Endothelial cell (in vitro differentiated cells): ENCODE data around the gene AKR7A3. TPM values are rescaled to one million over a fixed set of nuclear protein-coding genes. Genes with fewer than 3 reads are reported as not detected.
A peak's percentile ranks its signal among the peaks of the same experiment; 100 is the strongest.

Experiments
- DNase-seq: peaks from one replicate; pipeline ENCODE4 v3.0.0; 2021; ENCODE audit warnings: low spot score
- H3K27ac Mint-ChIP-seq: one replicate; pipeline ENCODE4 v1.8.0; 2021; ENCODE audit warnings: mixed read lengths, inconsistent platforms; ENCODE audit not compliant: unreplicated experiment
- H3K27me3 Mint-ChIP-seq: one replicate; pipeline ENCODE4 v1.8.0; 2021; ENCODE audit warnings: mild to moderate bottlenecking, moderate library complexity, mixed read lengths, inconsistent platforms; ENCODE audit not compliant: unreplicated experiment
- H3K36me3 Mint-ChIP-seq: one replicate; pipeline ENCODE4 v1.8.0; 2021; ENCODE audit warnings: mild to moderate bottlenecking, low read depth, mixed read lengths, inconsistent platforms; ENCODE audit not compliant: unreplicated experiment
- H3K4me1 Mint-ChIP-seq: one replicate; pipeline ENCODE4 v1.8.0; 2021; ENCODE audit warnings: mild to moderate bottlenecking, mixed read lengths, inconsistent platforms; ENCODE audit not compliant: unreplicated experiment
- H3K4me3 Mint-ChIP-seq: one replicate; pipeline ENCODE4 v1.8.0; 2021; ENCODE audit warnings: mild to moderate bottlenecking, mixed read lengths, inconsistent platforms; ENCODE audit not compliant: unreplicated experiment
- H3K9me3 Mint-ChIP-seq: one replicate; pipeline ENCODE4 v1.8.0; 2021; ENCODE audit warnings: mixed read lengths, inconsistent platforms; ENCODE audit not compliant: unreplicated experiment
- CTCF ChIP-seq: fragments of 200-600 bp; sonication (generic); IDR thresholded peaks from one replicate; pipeline ENCODE4 v1.5.0; 2021; ENCODE audit warnings: antibody characterized with exemption; ENCODE audit not compliant: unreplicated experiment
- total RNA-seq: library from RNA; stranded (reverse); fragmentation: NEBNext Ultra II Directional; extraction: Animal tissue kit (Norgen Biotek cat#: 25700); gene quantifications from one replicate; pipeline ENCODE4 v1.2.1, GENCODE V29; 2021; ENCODE audit not compliant: unreplicated experiment

Gene AKR7A3
- total RNA-seq, 1 donor from 2014 or later: 1.1 TPM

- no peak overlapping the region for H3K4me3 Mint-ChIP-seq
- no peak overlapping the region for H3K27ac Mint-ChIP-seq
- H3K4me1 Mint-ChIP-seq: no peaks in the 10 kb centered on the region
- DNase-seq: no peak
- peaks cover 10% of the 10 kb centered on the region for H3K27me3 Mint-ChIP-seq
- H3K9me3 Mint-ChIP-seq: no peaks in the 10 kb centered on the region
- no peak for TF ChIP-seq CTCF
- H3K36me3 Mint-ChIP-seq: peaks cover 7% of the 10 kb centered on the region
Observed at GRCh38 chr1:19332832-19333231, 44.3 kb upstream of the AKR7A3 start.

DNA sequence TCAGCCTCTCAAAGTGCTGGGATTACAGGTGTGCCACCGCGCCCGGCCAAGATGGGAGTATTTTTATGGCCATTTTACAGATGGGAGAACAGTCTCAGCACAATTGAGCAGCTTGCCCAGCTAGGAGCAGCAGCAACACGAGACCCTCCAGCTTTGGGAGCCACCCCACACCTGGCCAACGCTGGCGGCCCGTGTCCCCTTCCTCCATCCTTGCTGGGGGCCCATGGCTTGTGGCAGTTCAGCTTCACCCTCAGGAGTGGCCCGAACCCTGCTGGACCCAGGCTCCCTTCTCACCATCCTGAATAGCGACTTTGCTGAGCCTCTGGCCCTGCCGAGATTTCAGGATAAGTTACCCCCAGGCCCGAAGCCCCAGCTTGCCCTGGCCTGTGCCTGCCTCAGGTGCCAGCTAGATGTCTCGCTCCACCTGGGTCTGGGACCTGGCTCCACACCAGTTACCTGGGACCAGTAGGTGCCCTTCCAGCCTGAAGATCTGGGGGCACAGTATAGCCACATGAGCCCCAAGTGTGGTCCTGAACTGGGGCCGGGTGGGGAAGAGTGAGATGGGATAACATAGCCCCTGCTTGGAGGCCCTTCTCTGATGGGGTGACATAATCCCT lies 42.8 kb upstream of the AKR7A3 start:
- Mint-ChIP-seq H3K27ac (no peak overlapping the region), H3K4me1 (no peaks in the 10 kb centered on the region), H3K9me3 (no peaks in the 10 kb centered on the region), H3K4me3 (no peak overlapping the region), H3K36me3 (peaks cover 11% of the 10 kb centered on the region), H3K27me3 (peaks cover 10% of the 10 kb centered on the region)
- no peak for DNase-seq
- TF ChIP-seq CTCF: no peak

- H3K4me3 Mint-ChIP-seq: no peak overlapping the region
- DNase-seq: no peak
- TF ChIP-seq CTCF: no peak
- H3K27ac Mint-ChIP-seq: peak overlapping the region; percentile 84
- peaks cover 11% of the 10 kb centered on the region for H3K36me3 Mint-ChIP-seq
- no peaks in the 10 kb centered on the region for H3K4me1 Mint-ChIP-seq
- H3K27me3 Mint-ChIP-seq: peaks cover 8% of the 10 kb centered on the region
- no peaks in the 10 kb centered on the region for H3K9me3 Mint-ChIP-seq
Observed at GRCh38 chr1:19330449-19331135, 42.0 kb upstream of the AKR7A3 start.

DNA sequence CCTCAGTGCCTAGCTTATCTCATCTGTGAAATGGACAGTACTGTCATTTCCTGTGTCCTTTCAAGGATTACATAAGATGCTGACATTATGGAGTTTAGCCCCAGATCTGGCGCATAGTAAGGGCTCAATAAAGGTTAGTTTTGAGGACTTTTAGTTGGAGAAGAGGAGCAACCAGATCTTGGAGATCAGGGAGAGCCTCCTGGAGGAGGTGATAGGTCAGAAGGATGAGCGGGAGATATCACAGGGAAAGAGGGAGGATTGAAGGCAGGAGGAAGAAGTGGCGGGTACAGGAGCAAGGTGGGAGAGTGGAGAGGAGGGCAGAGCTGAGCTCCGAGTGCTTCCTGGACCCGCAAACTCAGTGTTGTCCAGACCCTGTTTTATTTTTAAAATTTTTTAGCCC lies 41.0 kb upstream of the AKR7A3 start:
- TF ChIP-seq CTCF: no peak
- Mint-ChIP-seq H3K4me1 (no peaks in the 10 kb centered on the region), H3K9me3 (no peaks in the 10 kb centered on the region), H3K36me3 (peaks cover 11% of the 10 kb centered on the region), H3K4me3 (peak overlapping the region; percentile 2), H3K27me3 (peaks cover 8% of the 10 kb centered on the region), H3K27ac (no peak overlapping the region)
- no peak for DNase-seq

DNA sequence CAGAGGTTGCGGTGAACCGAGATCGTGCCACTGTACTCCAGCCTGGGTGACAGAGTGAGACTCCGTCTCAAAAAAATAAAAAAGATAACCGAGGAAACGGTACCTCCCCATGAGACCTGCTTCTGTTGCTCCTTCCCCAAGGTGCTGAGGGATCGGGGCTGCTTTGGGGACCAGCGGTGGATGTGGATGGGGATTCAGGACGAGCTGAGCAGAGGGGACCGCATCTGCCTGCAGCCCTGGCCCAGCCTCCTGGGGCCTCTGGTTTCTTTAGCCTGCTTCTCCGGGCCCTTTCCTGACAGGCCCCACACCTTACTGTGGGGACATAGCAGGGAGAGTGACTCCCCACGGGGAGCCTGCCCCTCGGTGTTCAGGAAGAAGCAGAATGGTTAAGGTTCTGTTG lies 40.6 kb upstream of the AKR7A3 start:
- H3K4me3 Mint-ChIP-seq: no peak overlapping the region

More for the DNA sequence above, 40.6 kb upstream of the AKR7A3 start:
- DNase-seq: no peak
- Mint-ChIP-seq H3K27me3 (peaks cover 8% of the 10 kb centered on the region), H3K4me1 (no peaks in the 10 kb centered on the region), H3K9me3 (no peaks in the 10 kb centered on the region), H3K36me3 (peaks cover 11% of the 10 kb centered on the region), H3K27ac (no peak overlapping the region)
- TF ChIP-seq CTCF: no peak
